H1 (cell line): Measurements from ENCODE around the gene FAM241B. TPM values are rescaled to one million over a fixed set of nuclear protein-coding genes. Genes with fewer than 3 reads are reported as not detected.

Experiments used
- CTCF ChIP-seq, 3 experiments: IDR thresholded peaks; 1 replicate in 2 of 3; 2 replicates in 1 of 3; pipeline versions ENCODE4 v1.5.1 to v1.6.1; 2011; ENCODE audit warnings: low read length in 3 of 3, mild to moderate bottlenecking in 3 of 3, inconsistent platforms in 2 of 3, low read depth in 1 of 3, moderate library complexity in 1 of 3; ENCODE audit not compliant: insufficient read depth in 1 of 3; ENCODE audit errors: control extremely low read depth in 1 of 3
- GABPA ChIP-seq: IDR thresholded peaks from 2 replicates; pipeline ENCODE4 v1.6.1; 2011; ENCODE audit warnings: mild to moderate bottlenecking, low read length, moderate library complexity, borderline replicate concordance; ENCODE audit not compliant: insufficient read depth
- polyA plus RNA-seq, 7 experiments: library from polyadenylated mRNA; depleted of rRNA in 3 of 7; stranded (reverse) in 5 of 7; unstranded in 2 of 7; fragments of >200 nt in 5 of 7; fragments of 200-250 nt in 2 of 7; gene quantifications; 1 replicate in 5 of 7; 2 replicates in 1 of 7; 4 replicates in 1 of 7; pipeline versions ENCODE4 v1.2.1 to v1.2.3, GENCODE V29; 2011 to 2013; ENCODE audit warnings: missing spikeins in 2 of 7, mixed read lengths in 2 of 7
- total RNA-seq: library from RNA; stranded (reverse); fragmentation: NEBNext Ultra II Directional; extraction: Animal tissue kit (Norgen Biotek cat#: 25700); gene quantifications from 2 replicates; pipeline ENCODE4 v1.2.1, GENCODE V29; 2021

FAM241B gene
- total and polyA plus RNA-seq, 2 of the 8 experiments (the other 6 are each of a cell fraction or from before 2014, with no cell fraction given): 19.3 to 30.1 TPM

GRCh38 chr10:69644658-69645295 lies 14.7 kb downstream of the FAM241B start (continued):
- TF ChIP-seq CTCF (IDR thresholded peaks at IDR 0.05; ENCODE audit: control extremely low read depth in 1 of 3, insufficient read depth in 1 of 3, low read depth in 1 of 3, low read length in 3 of 3): peak; percentile 79 to 94 (median 84)
- TF ChIP-seq GABPA: no peak
